ENCODE measurements around the gene PNPLA3.

DNA sequence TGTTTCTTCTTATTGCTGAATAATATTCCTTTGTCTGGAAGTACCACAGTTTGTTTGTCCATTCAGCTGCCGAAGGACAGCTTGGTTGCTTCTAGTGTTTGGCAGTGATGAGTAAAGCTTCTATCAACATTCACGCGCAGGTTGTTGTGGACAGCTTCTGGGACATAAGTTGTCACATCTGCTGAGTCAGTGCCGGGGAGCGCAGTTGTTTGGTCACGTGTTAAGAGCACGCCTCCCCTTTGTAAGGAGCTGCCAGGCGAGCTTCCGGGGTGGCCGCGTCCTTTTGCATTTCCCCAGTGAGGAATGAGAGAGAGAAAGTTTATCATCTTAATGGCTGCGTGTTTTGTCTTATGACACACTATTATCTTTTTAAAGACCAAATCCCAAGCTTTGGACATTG, 61.9 kb downstream of the PNPLA3 start:
- TF ChIP-seq, protein P1, sequence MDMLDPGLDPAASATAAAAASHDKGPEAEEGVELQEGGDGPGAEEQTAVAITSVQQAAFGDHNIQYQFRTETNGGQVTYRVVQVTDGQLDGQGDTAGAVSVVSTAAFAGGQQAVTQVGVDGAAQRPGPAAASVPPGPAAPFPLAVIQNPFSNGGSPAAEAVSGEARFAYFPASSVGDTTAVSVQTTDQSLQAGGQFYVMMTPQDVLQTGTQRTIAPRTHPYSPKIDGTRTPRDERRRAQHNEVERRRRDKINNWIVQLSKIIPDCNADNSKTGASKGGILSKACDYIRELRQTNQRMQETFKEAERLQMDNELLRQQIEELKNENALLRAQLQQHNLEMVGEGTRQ (CRISPR knock-in tag; IDR thresholded peaks at IDR 0.05), result peak; percentile 82
- TF ChIP-seq FOS (IDR thresholded peaks at IDR 0.05; ENCODE audit: extremely low read depth, insufficient read length) (no peak), FOXM1 (IDR thresholded peaks at IDR 0.05; ENCODE audit: low read depth) (no peak), FOXM1 (CRISPR knock-in tag; IDR thresholded peaks at IDR 0.05; ENCODE audit: low read depth) (no peak), RBM39 (optimal IDR thresholded peaks at IDR 0.05; ENCODE audit: low read depth, low read length) (no peak), POLR2A (conservative IDR thresholded peaks at IDR 0.05) (no peak), HDAC2 (IDR thresholded peaks at IDR 0.05) (no peak), BRCA1 (IDR thresholded peaks at IDR 0.05) (no peak), BRCA1 (CRISPR knock-in tag; IDR thresholded peaks at IDR 0.05) (no peak), TEAD4 (IDR thresholded peaks at IDR 0.05; ENCODE audit: low read length) (no peak), TEAD4 (CRISPR knock-in tag; IDR thresholded peaks at IDR 0.05; ENCODE audit: borderline replicate concordance) (no peak), XRCC5 (IDR thresholded peaks at IDR 0.05; ENCODE audit: low read depth, low read length) (no peak), JUN (IDR thresholded peaks at IDR 0.05; ENCODE audit: borderline replicate concordance, low read depth, low read length) (no peak), JUN (CRISPR knock-in tag; IDR thresholded peaks at IDR 0.05; ENCODE audit: borderline replicate concordance) (no peak), EP300 (IDR thresholded peaks at IDR 0.05; ENCODE audit: low read length) (no peak)
- TF ChIP-seq, protein P2, sequence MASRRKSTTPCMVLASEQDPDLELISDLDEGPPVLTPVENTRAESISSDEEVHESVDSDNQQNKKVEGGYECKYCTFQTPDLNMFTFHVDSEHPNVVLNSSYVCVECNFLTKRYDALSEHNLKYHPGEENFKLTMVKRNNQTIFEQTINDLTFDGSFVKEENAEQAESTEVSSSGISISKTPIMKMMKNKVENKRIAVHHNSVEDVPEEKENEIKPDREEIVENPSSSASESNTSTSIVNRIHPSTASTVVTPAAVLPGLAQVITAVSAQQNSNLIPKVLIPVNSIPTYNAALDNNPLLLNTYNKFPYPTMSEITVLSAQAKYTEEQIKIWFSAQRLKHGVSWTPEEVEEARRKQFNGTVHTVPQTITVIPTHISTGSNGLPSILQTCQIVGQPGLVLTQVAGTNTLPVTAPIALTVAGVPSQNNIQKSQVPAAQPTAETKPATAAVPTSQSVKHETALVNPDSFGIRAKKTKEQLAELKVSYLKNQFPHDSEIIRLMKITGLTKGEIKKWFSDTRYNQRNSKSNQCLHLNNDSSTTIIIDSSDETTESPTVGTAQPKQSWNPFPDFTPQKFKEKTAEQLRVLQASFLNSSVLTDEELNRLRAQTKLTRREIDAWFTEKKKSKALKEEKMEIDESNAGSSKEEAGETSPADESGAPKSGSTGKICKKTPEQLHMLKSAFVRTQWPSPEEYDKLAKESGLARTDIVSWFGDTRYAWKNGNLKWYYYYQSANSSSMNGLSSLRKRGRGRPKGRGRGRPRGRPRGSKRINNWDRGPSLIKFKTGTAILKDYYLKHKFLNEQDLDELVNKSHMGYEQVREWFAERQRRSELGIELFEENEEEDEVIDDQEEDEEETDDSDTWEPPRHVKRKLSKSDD (conservative IDR thresholded peaks at IDR 0.05; ENCODE audit: low read length), result no peak
- TF ChIP-seq, protein P3, sequence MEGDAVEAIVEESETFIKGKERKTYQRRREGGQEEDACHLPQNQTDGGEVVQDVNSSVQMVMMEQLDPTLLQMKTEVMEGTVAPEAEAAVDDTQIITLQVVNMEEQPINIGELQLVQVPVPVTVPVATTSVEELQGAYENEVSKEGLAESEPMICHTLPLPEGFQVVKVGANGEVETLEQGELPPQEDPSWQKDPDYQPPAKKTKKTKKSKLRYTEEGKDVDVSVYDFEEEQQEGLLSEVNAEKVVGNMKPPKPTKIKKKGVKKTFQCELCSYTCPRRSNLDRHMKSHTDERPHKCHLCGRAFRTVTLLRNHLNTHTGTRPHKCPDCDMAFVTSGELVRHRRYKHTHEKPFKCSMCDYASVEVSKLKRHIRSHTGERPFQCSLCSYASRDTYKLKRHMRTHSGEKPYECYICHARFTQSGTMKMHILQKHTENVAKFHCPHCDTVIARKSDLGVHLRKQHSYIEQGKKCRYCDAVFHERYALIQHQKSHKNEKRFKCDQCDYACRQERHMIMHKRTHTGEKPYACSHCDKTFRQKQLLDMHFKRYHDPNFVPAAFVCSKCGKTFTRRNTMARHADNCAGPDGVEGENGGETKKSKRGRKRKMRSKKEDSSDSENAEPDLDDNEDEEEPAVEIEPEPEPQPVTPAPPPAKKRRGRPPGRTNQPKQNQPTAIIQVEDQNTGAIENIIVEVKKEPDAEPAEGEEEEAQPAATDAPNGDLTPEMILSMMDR (IDR thresholded peaks at IDR 0.05 in 2 of 3, conservative IDR thresholded peaks at IDR 0.05 in 1 of 3; ENCODE audit: insufficient read depth in 2 of 3, low read depth in 1 of 3, low read length in 3 of 3), result no peak

Measured in K562 (cell line).